GM19193 (cell line): Measurements from ENCODE around the gene IQCM.

ENCODE experiments used
- POLR2A ChIP-seq: IDR thresholded peaks from 4 replicates; pipeline ENCODE4 v1.6.1; 2011; ENCODE audit not compliant: insufficient read depth, insufficient read length; ENCODE audit errors: extremely low read depth

The IQCM gene, protein sequence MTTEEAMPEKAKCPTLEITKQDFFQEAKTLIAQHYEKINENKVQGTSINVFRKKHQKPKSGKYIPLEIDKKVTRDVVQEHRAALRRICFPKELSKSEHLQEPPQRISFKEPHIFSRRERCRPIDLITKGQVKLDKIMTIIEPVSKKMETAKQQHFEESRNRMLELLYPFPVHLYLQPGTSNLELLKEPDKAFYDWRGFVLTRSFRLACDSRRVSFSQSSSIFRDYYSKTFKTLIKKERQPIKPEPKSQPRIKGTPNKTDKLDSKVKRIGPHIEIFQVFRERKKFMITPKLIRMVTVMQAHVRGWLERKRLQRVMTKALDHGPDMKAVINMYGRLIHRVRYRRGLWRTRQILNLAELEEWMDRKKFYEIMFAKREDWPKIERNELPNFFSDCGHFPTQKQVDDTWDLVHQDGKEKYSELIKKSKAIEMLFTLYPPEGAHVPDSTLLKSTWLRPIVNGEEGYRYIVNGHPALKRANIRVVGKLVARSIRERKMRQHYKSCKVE

DNA sequence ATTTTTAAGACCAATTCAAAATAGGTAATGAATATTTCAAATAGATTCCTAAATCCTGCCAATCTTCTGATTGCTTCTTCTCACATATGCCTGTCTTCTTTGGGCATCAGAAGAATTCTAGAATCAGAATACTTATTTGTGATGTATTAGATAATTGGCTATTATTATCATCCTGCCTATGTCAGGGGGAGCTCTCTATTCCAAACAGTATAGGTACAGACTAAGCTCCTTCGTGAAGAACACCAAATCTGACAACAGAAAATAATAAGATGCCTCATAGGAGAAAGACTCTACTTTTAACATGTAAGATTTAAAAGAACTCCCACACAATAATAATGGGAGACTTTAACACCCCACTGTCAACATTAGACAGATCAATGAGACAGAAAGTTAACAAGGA, at the start of gene IQCM:
IQCM (minus strand) TSS at position 101 of the 400 bp plus-strand sequence. CDS start 73,152 bp downstream, outside the sequence.
- no peak for TF ChIP-seq POLR2A

DNA sequence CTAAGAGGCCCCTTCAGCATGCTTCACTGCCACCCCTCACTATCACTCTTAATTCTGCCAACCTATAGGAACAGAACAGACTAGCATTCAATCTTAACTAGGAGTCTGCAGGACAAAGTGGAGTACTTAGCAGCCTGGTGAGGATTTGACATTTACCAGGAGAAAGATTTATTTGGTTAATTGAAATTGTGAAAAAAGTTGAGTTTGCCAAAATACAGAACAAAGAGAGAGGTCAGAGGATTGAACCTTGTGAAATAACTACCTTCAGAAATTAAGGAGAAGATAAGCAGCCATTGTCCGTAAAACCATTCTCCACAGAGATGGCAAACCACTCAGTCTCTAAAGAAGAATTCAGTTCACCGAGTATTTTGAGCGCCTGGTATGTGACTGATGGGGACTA, 41.8 kb upstream of the IQCM start:
- TF ChIP-seq POLR2A = no peak

DNA sequence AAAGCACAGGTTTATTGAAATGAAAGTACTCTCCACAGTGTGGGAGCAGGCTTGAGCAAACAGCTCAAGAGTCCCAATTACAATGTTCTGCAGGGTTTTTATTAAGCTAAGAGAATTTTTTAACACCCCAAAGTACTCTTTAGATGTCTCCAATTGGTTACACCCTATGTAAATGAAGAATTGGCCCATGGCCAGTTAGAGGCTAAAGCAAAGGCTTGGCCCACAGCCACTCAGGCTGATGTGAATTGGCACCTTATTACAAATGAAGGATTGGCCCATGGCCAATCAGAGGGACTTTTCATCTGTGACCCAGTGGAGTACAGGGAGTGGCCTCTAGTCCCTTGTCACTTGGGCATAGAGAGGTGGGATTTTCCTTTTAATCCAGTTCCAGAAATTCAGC, 30.1 kb upstream of the IQCM start:
- TF ChIP-seq POLR2A = no peak

DNA sequence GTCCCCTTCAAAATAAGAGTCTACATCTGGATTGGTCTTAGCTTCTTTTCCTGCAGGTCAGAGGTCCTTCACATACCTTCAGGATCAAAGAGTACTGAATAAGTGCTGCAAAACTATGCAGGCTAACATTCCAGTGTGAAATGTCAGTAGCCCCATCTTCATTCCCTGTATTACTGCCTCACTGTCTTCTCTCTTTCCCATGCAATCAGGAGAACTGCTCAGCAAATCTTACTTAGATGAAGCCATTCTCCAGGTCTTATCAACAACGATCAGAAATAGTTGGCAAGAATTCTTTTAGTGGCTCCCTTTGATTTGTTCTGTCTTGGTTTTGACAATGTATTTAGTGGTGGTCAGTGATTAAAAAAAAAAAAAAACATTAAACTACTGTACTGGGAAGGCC, 26.0 kb upstream of the IQCM start:
- TF ChIP-seq POLR2A = no peak

DNA sequence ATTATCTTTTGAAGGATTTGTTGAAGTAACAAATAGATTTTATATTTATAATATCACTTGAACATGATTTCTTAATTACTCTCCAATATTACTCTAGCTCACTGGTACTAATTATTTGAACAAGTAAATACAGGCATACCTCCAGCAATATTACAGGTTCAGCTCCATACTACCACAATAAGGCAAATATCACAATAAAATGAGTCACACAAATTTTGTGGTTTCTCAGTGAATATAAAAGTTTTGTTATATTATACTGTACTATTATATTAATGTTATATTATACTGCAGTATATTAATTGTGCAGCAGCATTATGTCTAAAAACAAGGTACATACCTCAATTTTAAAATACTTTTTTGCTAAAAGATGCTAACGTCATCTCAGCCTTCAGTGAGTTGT, 22.4 kb upstream of the IQCM start:
- no peak for TF ChIP-seq POLR2A

DNA sequence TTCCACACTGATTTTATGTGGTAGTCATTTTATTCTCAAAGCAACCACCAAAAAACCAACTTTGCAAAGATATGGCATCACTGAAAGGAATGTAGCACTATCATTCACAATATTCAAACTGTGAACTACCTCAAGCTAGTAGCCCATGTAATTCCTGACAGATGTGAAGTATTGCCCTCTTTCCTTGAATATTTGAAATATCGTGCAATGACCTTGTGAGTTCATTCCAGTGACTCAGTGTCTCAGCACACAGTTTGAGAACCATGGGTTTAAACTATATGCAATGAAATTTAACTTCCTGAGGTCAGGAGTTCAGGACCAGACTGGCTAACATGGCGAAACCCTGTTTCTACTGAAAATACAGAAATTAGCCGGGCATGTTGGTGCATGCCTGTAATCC, 20.9 kb upstream of the IQCM start:
- no peak for TF ChIP-seq POLR2A

DNA sequence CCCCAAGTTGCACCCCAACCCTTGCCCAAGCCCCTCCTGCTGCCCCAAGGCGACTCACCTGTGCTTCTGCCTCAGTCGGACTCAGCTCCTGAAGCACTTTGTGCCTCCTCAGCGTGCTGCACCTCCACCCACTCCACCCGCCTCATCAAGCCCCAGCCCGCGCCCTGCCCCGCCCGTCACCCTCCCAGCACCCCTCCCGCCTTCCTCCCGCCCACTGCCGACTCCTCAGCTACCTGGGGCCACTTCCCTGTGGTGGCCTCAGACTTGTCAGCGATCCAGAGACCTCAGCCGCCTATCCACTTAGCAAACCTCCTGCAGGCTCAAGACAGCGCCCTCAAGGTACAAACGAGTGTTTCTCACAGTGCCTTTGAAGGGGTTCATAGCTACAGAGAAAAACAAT, 19.6 kb upstream of the IQCM start:
- TF ChIP-seq POLR2A = no peak

DNA sequence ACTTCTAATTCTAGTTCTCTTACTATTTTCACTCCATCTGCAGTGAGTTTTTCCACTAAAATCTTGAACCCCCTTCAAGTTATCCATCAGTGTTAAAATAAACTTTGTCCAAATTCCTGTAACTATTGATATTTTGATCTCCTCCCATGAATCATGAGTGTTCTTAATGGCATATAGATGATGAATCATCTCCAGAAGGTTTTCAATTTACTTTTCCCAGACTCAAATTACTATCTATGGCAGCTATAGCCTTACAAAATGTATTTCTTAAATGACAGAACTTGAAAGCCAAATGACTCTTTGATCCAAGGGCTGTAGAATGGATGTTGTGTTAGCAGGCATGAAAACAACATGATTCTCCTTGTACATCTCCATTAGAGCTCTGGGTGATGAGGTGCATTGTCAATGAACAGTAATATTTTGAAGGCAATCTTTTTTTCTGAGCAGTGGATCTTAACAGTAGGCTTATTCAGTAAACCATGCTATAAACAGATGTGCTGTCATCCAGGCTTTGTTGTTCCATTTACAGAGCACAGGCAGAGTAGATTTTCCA, 16.1 kb upstream of the IQCM start:
- no peak for TF ChIP-seq POLR2A

DNA sequence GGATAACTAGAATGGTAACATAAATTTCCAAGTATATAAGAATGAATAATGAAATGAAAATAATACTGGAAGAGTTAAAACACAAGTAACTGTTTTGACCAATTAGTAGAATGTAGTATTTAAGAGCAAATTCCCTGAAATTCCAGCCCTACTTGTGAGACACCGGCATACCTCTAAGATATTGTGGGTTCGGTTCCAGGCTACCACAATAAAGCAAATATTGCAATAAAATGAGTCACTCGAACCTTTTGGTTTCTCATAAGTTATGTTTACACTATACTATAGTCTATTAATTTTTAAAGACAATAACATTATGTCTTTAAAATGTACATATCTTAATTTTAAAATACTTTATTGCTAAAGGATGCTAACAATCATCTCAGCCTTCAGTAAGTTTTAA, 15.2 kb upstream of the IQCM start:
- no peak for TF ChIP-seq POLR2A

DNA sequence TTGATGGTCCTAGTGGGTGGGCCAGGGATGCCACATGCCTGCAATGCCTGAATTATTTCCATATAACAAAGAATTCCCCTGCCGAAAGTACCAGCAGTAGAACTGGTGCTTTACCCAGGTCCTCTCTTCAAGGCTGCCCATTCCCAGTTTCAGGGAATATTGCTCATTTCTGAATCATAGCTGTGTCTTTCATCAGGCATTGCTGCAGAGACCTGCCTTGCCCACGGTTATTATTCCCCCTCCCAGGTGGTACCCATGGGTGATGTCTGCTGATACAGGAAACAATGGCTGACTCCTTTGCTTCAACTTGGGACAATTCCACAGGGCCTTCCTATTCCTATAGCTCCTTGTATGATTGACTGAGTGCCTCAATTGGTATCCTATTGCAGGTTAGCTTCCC, 9.7 kb upstream of the IQCM start:
- TF ChIP-seq POLR2A = no peak

DNA sequence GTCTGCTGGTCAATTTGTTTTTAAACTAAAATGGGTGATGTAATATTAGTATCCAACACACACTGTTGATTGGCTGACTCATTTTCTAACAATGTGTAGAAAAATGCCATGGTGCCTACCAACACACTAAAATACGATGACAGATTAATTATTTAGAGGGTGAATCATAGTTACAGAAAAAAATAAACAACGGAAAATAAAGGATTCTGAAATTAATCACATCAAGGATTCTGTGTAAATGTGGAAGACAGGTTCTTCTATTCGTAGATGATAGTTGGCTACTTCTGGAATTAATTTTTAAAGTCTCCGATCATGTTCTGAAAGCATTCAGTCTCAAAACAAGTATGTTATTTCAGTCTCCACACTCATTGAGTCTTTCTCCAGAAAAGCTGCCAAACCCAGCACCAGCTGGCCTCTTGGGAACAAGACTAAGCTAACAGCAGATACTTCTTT, 8.2 kb upstream of the IQCM start:
- no peak for TF ChIP-seq POLR2A

DNA sequence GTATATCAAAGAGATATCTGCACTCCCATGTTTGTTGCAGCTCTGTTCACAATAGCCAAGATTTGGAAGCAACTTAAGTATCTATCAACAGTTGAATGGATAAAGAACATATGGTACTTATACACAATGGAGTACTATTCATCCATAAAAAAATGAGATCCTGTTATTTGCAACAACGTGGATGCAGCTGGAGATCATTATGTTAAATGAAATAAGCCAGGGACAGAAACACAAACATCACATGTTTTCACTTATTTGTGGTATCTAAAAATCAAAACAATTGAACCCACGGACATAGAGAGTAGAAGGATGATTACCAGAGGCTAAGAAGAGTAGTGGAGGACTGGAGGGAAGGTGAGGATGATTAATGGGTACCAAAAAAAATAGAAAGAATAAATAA, 14.2 kb downstream of the IQCM start:
- TF ChIP-seq POLR2A = no peak

DNA sequence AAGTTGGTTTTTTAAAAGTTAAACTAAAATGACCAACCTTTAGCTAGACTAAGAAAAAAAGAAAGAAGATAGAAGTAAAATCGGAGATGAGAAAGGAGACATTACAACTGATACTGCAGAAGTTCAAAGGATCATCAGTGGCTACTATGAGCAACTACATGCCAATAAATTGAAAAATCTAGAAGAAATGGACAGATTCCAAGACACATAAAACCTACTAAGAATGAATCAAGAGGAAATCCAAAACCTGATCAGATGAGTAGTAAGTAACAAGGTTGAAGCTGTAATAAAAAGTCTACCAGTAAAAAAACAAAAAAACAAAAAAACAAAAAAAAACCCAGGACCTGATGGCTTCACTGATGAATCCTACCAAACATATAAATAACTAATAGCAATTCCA, 16.1 kb downstream of the IQCM start:
- TF ChIP-seq POLR2A = no peak

DNA sequence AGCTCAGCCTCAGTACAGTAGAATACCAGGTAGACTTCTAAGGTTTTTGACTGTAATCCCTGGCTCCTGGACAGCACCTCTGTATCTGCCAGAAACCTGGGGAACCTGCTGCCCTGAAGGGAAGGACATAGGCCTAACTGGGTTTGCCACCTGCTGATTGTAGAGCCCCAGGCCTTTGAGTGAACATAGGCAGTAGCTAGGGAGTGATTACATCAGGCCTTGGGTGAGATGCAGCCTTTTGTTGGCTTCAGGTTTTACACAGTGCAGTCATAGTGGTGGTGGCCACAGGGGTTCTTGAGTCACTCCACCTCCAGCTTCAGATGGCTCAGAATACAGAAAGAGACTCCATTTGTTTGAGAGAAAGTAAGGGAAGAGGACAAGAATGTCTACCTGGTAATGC, 19.3 kb downstream of the IQCM start:
- TF ChIP-seq POLR2A = no peak

DNA sequence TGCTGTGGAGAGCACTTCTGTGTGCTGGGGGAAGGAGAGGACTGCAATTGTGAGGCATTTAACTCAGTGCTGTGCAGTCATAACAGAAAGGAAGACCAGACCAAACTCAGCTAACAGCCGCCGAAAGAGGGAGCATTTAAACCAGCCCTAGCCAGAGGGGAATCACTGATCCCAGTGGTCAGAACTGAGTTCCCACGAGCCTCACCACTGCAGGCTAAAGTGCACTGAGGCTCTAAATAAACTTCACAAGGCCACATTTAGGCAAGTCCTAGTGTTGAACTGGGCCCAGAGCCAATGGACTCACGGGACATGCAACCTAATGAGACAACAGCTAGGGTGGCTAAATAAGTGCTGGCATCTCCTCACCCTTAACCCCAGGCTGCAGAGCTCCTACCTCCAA, 20.4 kb downstream of the IQCM start:
- TF ChIP-seq POLR2A = no peak

DNA sequence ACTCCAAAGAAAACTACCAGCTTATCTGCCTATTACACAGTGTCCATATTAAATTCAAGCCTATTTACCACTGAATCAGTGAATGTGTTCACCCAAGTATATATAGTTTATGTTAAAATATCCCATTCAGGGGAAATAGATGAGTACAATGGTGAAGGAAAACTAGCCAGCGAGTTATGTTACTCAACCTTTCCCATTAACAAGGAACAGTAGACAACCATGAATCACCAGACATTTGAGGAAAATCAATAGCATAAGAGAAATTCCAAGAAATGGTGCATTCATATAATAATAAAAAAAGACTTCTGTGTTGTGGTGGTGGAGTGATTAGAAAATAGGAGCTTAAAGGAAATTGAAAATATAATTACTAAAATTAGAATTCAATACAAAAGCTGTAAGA, 21.3 kb downstream of the IQCM start:
- no peak for TF ChIP-seq POLR2A
